CD14-positive monocyte (primary cell): ENCODE results near the gene ELOVL6. TPM values are rescaled to one million over a fixed set of nuclear protein-coding genes. Genes with fewer than 3 reads are reported as not detected.

Source experiments
- DNase-seq, 3 donors: peaks; one replicate each; pipeline ENCODE4 v3.0.0-alpha.2; 2011 to 2022
- H2AFZ ChIP-seq: 2 replicates; pipeline ENCODE4 v1.6.0; 2012; ENCODE audit warnings: mild to moderate bottlenecking, low read depth, low read length, inconsistent platforms; ENCODE audit not compliant: insufficient read depth, poor library complexity, severe bottlenecking
- H3K27ac ChIP-seq, 2 donors: 1 replicate in 1 of 2; 2 replicates in 1 of 2; pipeline ENCODE4 v1.5.1; 2012 to 2013; ENCODE audit warnings: low read length in 2 of 2, control low read depth in 1 of 2, inconsistent platforms in 1 of 2, low read depth in 1 of 2, mild to moderate bottlenecking in 1 of 2
- H3K27me3 ChIP-seq, 2 donors: one replicate each; pipeline versions ENCODE4 v1.6.0 to v1.6.1; 2011 to 2013; ENCODE audit warnings: low read length in 2 of 2; ENCODE audit not compliant: control insufficient read depth in 2 of 2, insufficient read depth in 2 of 2
- H3K36me3 ChIP-seq, 2 donors: replicated peaks in 1 of 2; 1 replicate in 1 of 2; 2 replicates in 1 of 2; pipeline versions ENCODE4 v1.5.1 to v1.6.1; 2012 to 2013; ENCODE audit warnings: low read length in 2 of 2, control low read depth in 1 of 2, inconsistent platforms in 1 of 2, mild to moderate bottlenecking in 1 of 2; ENCODE audit not compliant: insufficient read depth in 2 of 2, control insufficient read depth in 1 of 2
- H3K4me1 ChIP-seq, 2 donors: 1 replicate in 1 of 2; 2 replicates in 1 of 2; pipeline versions ENCODE4 v1.5.1 to v1.6.1; 2012 to 2013; ENCODE audit warnings: low read length in 2 of 2, control low read depth in 1 of 2, inconsistent platforms in 1 of 2, mild to moderate bottlenecking in 1 of 2, moderate library complexity in 1 of 2; ENCODE audit not compliant: insufficient read depth in 2 of 2, control insufficient read depth in 1 of 2
- H3K4me2 ChIP-seq: replicated peaks from 2 replicates; pipeline ENCODE3; 2012; ENCODE audit warnings: low read length, moderate library complexity, mild to moderate bottlenecking; ENCODE audit not compliant: poor library complexity, severe bottlenecking; ENCODE audit errors: extremely low read depth
- H3K4me3 ChIP-seq, 3 experiments: fragments of 200-600 bp in 1 of 3; sonication (generic) in 1 of 3; replicated peaks in 1 of 3; 1 replicate in 2 of 3; 2 replicates in 1 of 3; pipeline ENCODE4 v1.5.1; 2011 to 2013; ENCODE audit warnings: low read length in 3 of 3, mild to moderate bottlenecking in 3 of 3, control low read depth in 2 of 3, low read depth in 2 of 3, inconsistent platforms in 1 of 3, moderate library complexity in 1 of 3
- H3K79me2 ChIP-seq: 2 replicates; pipeline ENCODE4 v1.6.0; 2012; ENCODE audit warnings: mild to moderate bottlenecking, control low read depth, inconsistent platforms, low read length, moderate library complexity; ENCODE audit not compliant: insufficient read depth
- H3K9ac ChIP-seq: 2 replicates; pipeline ENCODE4 v1.6.0; 2017; ENCODE audit warnings: low read length, mild to moderate bottlenecking; ENCODE audit not compliant: insufficient read depth, poor library complexity, severe bottlenecking
- H3K9me3 ChIP-seq, 2 donors: replicated peaks in 1 of 2; 1 replicate in 1 of 2; 2 replicates in 1 of 2; pipeline versions ENCODE4 v1.5.1 to v1.6.1; 2012 to 2013; ENCODE audit warnings: low read length in 2 of 2, control low read depth in 1 of 2; ENCODE audit not compliant: control insufficient read depth in 1 of 2, insufficient read depth in 1 of 2
- H4K20me1 ChIP-seq: 2 replicates; pipeline ENCODE4 v1.6.0; 2012; ENCODE audit warnings: mild to moderate bottlenecking, low read length, control low read depth, moderate library complexity; ENCODE audit not compliant: insufficient read depth
- H3K27ac Mint-ChIP-seq, 7 donors: one replicate each; pipeline ENCODE4 v1.8.0; 2020; ENCODE audit warnings: mild to moderate bottlenecking in 7 of 7, mixed read lengths in 7 of 7, moderate library complexity in 6 of 7, inconsistent platforms in 2 of 7
- H3K27me3 Mint-ChIP-seq, 3 donors: one replicate each; pipeline ENCODE4 v1.8.0; 2021 to 2022; ENCODE audit warnings: low read depth in 3 of 3, mild to moderate bottlenecking in 3 of 3, mixed read lengths in 3 of 3, moderate library complexity in 3 of 3, inconsistent platforms in 1 of 3
- H3K36me3 Mint-ChIP-seq, 2 donors: one replicate each; pipeline ENCODE4 v1.8.0; 2020; ENCODE audit warnings: mixed read lengths in 2 of 2, inconsistent platforms in 1 of 2, mild to moderate bottlenecking in 1 of 2
- H3K4me1 Mint-ChIP-seq: one replicate; pipeline ENCODE4 v1.8.0; 2020; ENCODE audit warnings: mild to moderate bottlenecking, mixed read lengths
- H3K4me3 Mint-ChIP-seq, 2 donors: one replicate each; pipeline ENCODE4 v1.8.0; 2020; ENCODE audit warnings: mild to moderate bottlenecking in 2 of 2, mixed read lengths in 2 of 2, moderate library complexity in 1 of 2
- H3K9me3 Mint-ChIP-seq, 7 donors: one replicate each; pipeline ENCODE4 v1.8.0; 2020 to 2022; ENCODE audit warnings: mixed read lengths in 7 of 7, mild to moderate bottlenecking in 6 of 7, moderate library complexity in 6 of 7, inconsistent platforms in 2 of 7
- CTCF ChIP-seq: fragments of 200-600 bp; IDR thresholded peaks from one replicate; pipeline ENCODE4 v1.8.0; 2022; ENCODE audit warnings: antibody characterized with exemption, mild to moderate bottlenecking
- WGBS: methylation state at CpG from one replicate; pipeline ENCODE4 v1.1.5; 2013; ENCODE audit warnings: missing lambda C conversion rate; ENCODE audit not compliant: insufficient coverage; 5-methylcytosine and 5-hydroxymethylcytosine counted together
- intact Hi-C, 2 donors: fragments of 100-400 bp; cut with micrococcal nuclease; formaldehyde crosslinking; loops; one replicate each; pipeline versions ENCODE4 v1.15.0 to v1.15.1; 2023
- polyA plus RNA-seq, 3 donors: library from polyadenylated mRNA; depleted of rRNA in 1 of 3; unstranded in 2 of 3; stranded (reverse) in 1 of 3; fragments of 300-500 nt in 2 of 3; fragments of >200 nt in 1 of 3; fragmentation: Illumina TruSeq in 2 of 3; gene quantifications; 1 replicate in 2 of 3; 2 replicates in 1 of 3; pipeline ENCODE4 v1.2.3, GENCODE V29; 2012 to 2021

The ELOVL6 gene
- polyA plus RNA-seq, 3 donors = 0.11 to 0.19 TPM; not detected in 1

- peaks cover 0 to 2% (median 0%) of the 10 kb centered on the region in 7 donors for H3K9me3 Mint-ChIP-seq
- no peaks in the 10 kb centered on the region for H4K20me1 ChIP-seq
- peaks cover 70 to 79% of the 10 kb centered on the region in 2 donors for H3K27me3 ChIP-seq
- TF ChIP-seq CTCF = no peak
- no peak overlapping the region for H3K9ac ChIP-seq
- no peak overlapping the region for H2AFZ ChIP-seq
- no peak overlapping the region for H3K4me2 ChIP-seq
- no peaks in the 10 kb centered on the region for H3K79me2 ChIP-seq
- no peaks in the 10 kb centered on the region for H3K36me3 ChIP-seq
- H3K27ac Mint-ChIP-seq = no peak overlapping the region
- 97% methylated on average over 4 of the region's 5 CpGs for WGBS
- peaks cover 4 to 6% of the 10 kb centered on the region in 2 donors for H3K36me3 Mint-ChIP-seq
- no peak overlapping the region for H3K27ac ChIP-seq
- no peak for DNase-seq
- H3K9me3 ChIP-seq = no peaks in the 10 kb centered on the region
- no peak overlapping the region for H3K4me3 ChIP-seq
- H3K4me3 Mint-ChIP-seq = peak overlapping the region in 1 of 2 donors; percentile 53
- peaks cover 3% of the 10 kb centered on the region for H3K4me1 Mint-ChIP-seq
- intact Hi-C loops = no loop called here
- peaks cover 49 to 71% (median 51%) of the 10 kb centered on the region in 3 donors for H3K27me3 Mint-ChIP-seq
- H3K4me1 ChIP-seq = no peaks in the 10 kb centered on the region
Observed at GRCh38 chr4:110046588-110047049, 151.8 kb downstream of the ELOVL6 start.

GRCh38 chr4:110042545-110043517, 155.6 kb downstream of the ELOVL6 start:
- Histone ChIP-seq H3K9me3 (no peaks in the 10 kb centered on the region), H3K36me3 (no peaks in the 10 kb centered on the region), H2AFZ (no peak overlapping the region), H3K9ac (no peak overlapping the region), H3K79me2 (no peaks in the 10 kb centered on the region), H3K27ac (no peak overlapping the region), H3K27me3 (peaks cover 88 to 90% of the 10 kb centered on the region in 2 donors), H3K4me2 (no peak overlapping the region), H3K4me1 (no peaks in the 10 kb centered on the region), H4K20me1 (no peaks in the 10 kb centered on the region), H3K4me3 (no peak overlapping the region)
- Mint-ChIP-seq H3K4me3 (peak overlapping the region in 1 of 2 donors; percentile 77), H3K27ac (no peak overlapping the region), H3K9me3 (peaks cover 0 to 4% (median 0%) of the 10 kb centered on the region in 7 donors), H3K4me1 (peaks cover 3% of the 10 kb centered on the region), H3K27me3 (peaks cover 65 to 88% (median 74%) of the 10 kb centered on the region in 3 donors), H3K36me3 (no peaks in the 10 kb centered on the region)
- no peak for DNase-seq
- no peak for TF ChIP-seq CTCF
- WGBS = 85% methylated on average over 5 of the region's 13 CpGs
- intact Hi-C loops = no loop called here
